Liver (tissue), 9 donors: Measurements from ENCODE around the gene SCGB1D1. TPM values are rescaled to one million over a fixed set of nuclear protein-coding genes. Genes with fewer than 3 reads are reported as not detected.

Source experiments
- DNase-seq: peaks from one replicate; pipeline ENCODE4 v3.0.0-alpha.2; 2017; ENCODE audit warnings: low spot score
- H3K27ac ChIP-seq, 2 donors: one replicate each; pipeline ENCODE4 v1.7.0; 2013; ENCODE audit warnings: inconsistent platforms in 2 of 2, low read length in 2 of 2, control low read depth in 1 of 2, low read depth in 1 of 2, mild to moderate bottlenecking in 1 of 2
- H3K27me3 ChIP-seq, 4 donors: one replicate each; pipeline versions ENCODE4 v1.6.1 to v1.7.0; 2013; ENCODE audit warnings: low read length in 3 of 4, inconsistent platforms in 1 of 4, mild to moderate bottlenecking in 1 of 4, moderate library complexity in 1 of 4; ENCODE audit not compliant: control insufficient read depth in 4 of 4, insufficient read depth in 4 of 4
- H3K36me3 ChIP-seq, 4 donors: one replicate each; pipeline versions ENCODE4 v1.6.1 to v1.7.0; 2013; ENCODE audit warnings: low read length in 3 of 4, mild to moderate bottlenecking in 3 of 4, low read depth in 1 of 4, moderate library complexity in 1 of 4; ENCODE audit not compliant: control insufficient read depth in 4 of 4, insufficient read depth in 3 of 4
- H3K4me1 ChIP-seq, 4 donors: one replicate each; pipeline versions ENCODE4 v1.6.1 to v1.7.0; 2013; ENCODE audit warnings: low read length in 3 of 4, mild to moderate bottlenecking in 3 of 4, moderate library complexity in 1 of 4; ENCODE audit not compliant: control insufficient read depth in 4 of 4, insufficient read depth in 4 of 4
- H3K4me3 ChIP-seq, 3 donors: one replicate each; pipeline versions ENCODE4 v1.6.1 to v1.7.0; 2013; ENCODE audit warnings: low read length in 3 of 3, control low read depth in 1 of 3, low read depth in 1 of 3, mild to moderate bottlenecking in 1 of 3
- H3K9ac ChIP-seq, 2 donors: one replicate each; pipeline ENCODE4 v1.7.0; 2013; ENCODE audit warnings: low read length in 2 of 2, mild to moderate bottlenecking in 2 of 2, moderate library complexity in 2 of 2, control low read depth in 1 of 2, low read depth in 1 of 2
- H3K9me3 ChIP-seq, 4 donors: one replicate each; pipeline versions ENCODE4 v1.6.1 to v1.7.0; 2013; ENCODE audit warnings: low read length in 3 of 4; ENCODE audit not compliant: control insufficient read depth in 4 of 4
- ATF3 ChIP-seq: IDR thresholded peaks from 2 replicates; pipeline ENCODE4 v1.6.1; 2016; ENCODE audit warnings: antibody characterized with exemption
- CTCF ChIP-seq: fragments of 150-350 bp; IDR thresholded peaks from 2 replicates; pipeline ENCODE4 v1.5.1; 2017; ENCODE audit warnings: improper control_type of control experiment, low read depth, low read length; ENCODE audit not compliant: missing input control
- EGR1 ChIP-seq, 2 donors: IDR thresholded peaks; 2 replicates each; pipeline ENCODE4 v1.6.1; 2016 to 2018; ENCODE audit warnings: antibody characterized with exemption in 2 of 2, low read depth in 2 of 2
- FOXA1 ChIP-seq: IDR thresholded peaks from 2 replicates; pipeline ENCODE4 v1.6.1; 2016; ENCODE audit warnings: antibody characterized with exemption
- FOXA2 ChIP-seq: IDR thresholded peaks from 2 replicates; pipeline ENCODE4 v1.6.1; 2016; ENCODE audit warnings: antibody characterized with exemption
- GABPA ChIP-seq, 2 donors: IDR thresholded peaks in 1 of 2; conservative IDR thresholded peaks in 1 of 2; 2 replicates each; pipeline ENCODE4 v1.6.1; 2016; ENCODE audit warnings: antibody characterized with exemption in 2 of 2, mild to moderate bottlenecking in 1 of 2, moderate library complexity in 1 of 2
- HNF4A ChIP-seq, 2 donors: conservative IDR thresholded peaks; 2 replicates each; pipeline ENCODE4 v1.6.1; 2016; ENCODE audit warnings: antibody characterized with exemption in 2 of 2, mild to moderate bottlenecking in 2 of 2
- HNF4G ChIP-seq: IDR thresholded peaks from 2 replicates; pipeline ENCODE4 v1.6.1; 2016; ENCODE audit warnings: antibody characterized with exemption
- JUND ChIP-seq, 2 donors: IDR thresholded peaks; 2 replicates each; pipeline ENCODE4 v1.6.1; 2016; ENCODE audit warnings: antibody characterized with exemption in 2 of 2
- NR2F2 ChIP-seq: IDR thresholded peaks from 2 replicates; pipeline ENCODE4 v1.6.1; 2016; ENCODE audit warnings: antibody characterized with exemption
- REST ChIP-seq: IDR thresholded peaks from 2 replicates; pipeline ENCODE4 v1.6.1; 2016; ENCODE audit warnings: antibody characterized with exemption, mild to moderate bottlenecking
- RXRA ChIP-seq, 2 donors: IDR thresholded peaks; 2 replicates each; pipeline ENCODE4 v1.6.1; 2017 to 2018; ENCODE audit warnings: antibody characterized with exemption in 2 of 2, mild to moderate bottlenecking in 1 of 2
- SP1 ChIP-seq: IDR thresholded peaks from 2 replicates; pipeline ENCODE4 v1.6.1; 2018; ENCODE audit warnings: antibody characterized with exemption, mild to moderate bottlenecking
- TAF1 ChIP-seq: conservative IDR thresholded peaks from 2 replicates; pipeline ENCODE4 v1.6.1; 2016; ENCODE audit warnings: antibody characterized with exemption, mild to moderate bottlenecking
- YY1 ChIP-seq: IDR thresholded peaks from 2 replicates; pipeline ENCODE4 v1.6.1; 2016; ENCODE audit warnings: antibody characterized with exemption, mild to moderate bottlenecking
- ZBTB33 ChIP-seq: IDR thresholded peaks from 2 replicates; pipeline ENCODE4 v1.6.1; 2016; ENCODE audit warnings: antibody characterized with exemption
- WGBS: extraction: QIAGEN DNeasy Blood & Tissue Kit; methylation state at CpG from one replicate; pipeline ENCODE4 v1.1.7; 2013; 5-methylcytosine and 5-hydroxymethylcytosine counted together
- polyA plus RNA-seq, 2 donors: library from polyadenylated mRNA; stranded (reverse) in 1 of 2; unstranded in 1 of 2; fragments of 200-250 nt in 1 of 2; fragments of >200 nt in 1 of 2; fragmentation: Nextera tagmentation in 1 of 2; extraction: Ambion mirVana in 1 of 2; gene quantifications; one replicate each; pipeline versions ENCODE4 v1.2.1 to v1.2.3, GENCODE V29; 2013 to 2015
- total RNA-seq, 2 donors: library from RNA; depleted of rRNA; stranded (reverse); fragments of >200 nt; gene quantifications; one replicate each; pipeline ENCODE4 v1.2.3, GENCODE V29; 2014
- donor health status: healthy.
- donor health status: healthy.
- donor health status: healthy.
- donor health status: healthy.
- donor health status: healthy.

The SCGB1D1 gene
- total and polyA plus RNA-seq, 4 donors: not detected

- Histone ChIP-seq H3K4me1 (no peaks in the 10 kb centered on the region), H3K27ac (no peak overlapping the region), H3K36me3 (peaks cover 3 to 39% (median 20%) of the 10 kb centered on the region in 4 donors), H3K9ac (no peak overlapping the region), H3K27me3 (no peaks in the 10 kb centered on the region), H3K4me3 (no peak overlapping the region), H3K9me3 (no peaks in the 10 kb centered on the region)
- DNase-seq: no peak
- WGBS: 95% methylated on average over 14 of the region's 14 CpGs
- TF ChIP-seq EGR1 (IDR thresholded peaks at IDR 0.05; ENCODE audit: low read depth in 2 of 2) (no peak), REST (no peak), TAF1 (no peak), RXRA (IDR thresholded peaks at IDR 0.05) (no peak), FOXA2 (no peak), JUND (IDR thresholded peaks at IDR 0.05) (no peak), HNF4G (no peak), HNF4A (conservative IDR thresholded peaks at IDR 0.05) (no peak), ZBTB33 (no peak), FOXA1 (no peak), YY1 (no peak), SP1 (no peak), NR2F2 (no peak), ATF3 (no peak), CTCF (no peak), GABPA (IDR thresholded peaks at IDR 0.05 in 1 of 2, conservative IDR thresholded peaks at IDR 0.05 in 1 of 2) (no peak)
Observed at GRCh38 chr11:62152245-62153086, 37.5 kb upstream of the SCGB1D1 start.

GRCh38 chr11:62153087-62153395 lies 37.0 kb upstream of the SCGB1D1 start:
- no peak overlapping the region for H3K4me3 ChIP-seq
- WGBS: 88% methylated on average over 2 of the region's 2 CpGs
- no peak for DNase-seq
- no peak overlapping the region for H3K9ac ChIP-seq
- H3K27me3 ChIP-seq: no peaks in the 10 kb centered on the region
- peaks cover 3 to 35% (median 15%) of the 10 kb centered on the region in 4 donors for H3K36me3 ChIP-seq
- no peak overlapping the region for H3K27ac ChIP-seq
- H3K9me3 ChIP-seq: no peaks in the 10 kb centered on the region
- no peak for TF ChIP-seq TAF1
- H3K4me1 ChIP-seq: no peaks in the 10 kb centered on the region
